Colonic mucosa (tissue), 4 donors: ENCODE data around the gene EXOC4. TPM values are rescaled to one million over a fixed set of nuclear protein-coding genes. Genes with fewer than 3 reads are reported as not detected.

Experiments used
- DNase-seq: peaks from one replicate; pipeline ENCODE4 v3.0.0-alpha.2; 2020
- H3K27ac ChIP-seq: fragments of 200-600 bp; one replicate; pipeline ENCODE4 v1.8.0; 2021
- H3K27me3 ChIP-seq: fragments of 200-600 bp; one replicate; pipeline ENCODE4 v1.8.0; 2021
- H3K36me3 ChIP-seq: fragments of 200-600 bp; one replicate; pipeline ENCODE4 v1.8.0; 2021
- H3K4me1 ChIP-seq: fragments of 200-600 bp; one replicate; pipeline ENCODE4 v1.8.0; 2021; ENCODE audit warnings: mild to moderate bottlenecking
- H3K4me3 ChIP-seq: fragments of 200-600 bp; one replicate; pipeline ENCODE4 v1.8.0; 2021
- H3K9ac ChIP-seq, 2 donors: one replicate each; pipeline ENCODE4 v1.7.0; 2013; ENCODE audit warnings: control low read depth in 2 of 2, low read depth in 2 of 2, low read length in 2 of 2
- H3K9me3 ChIP-seq: fragments of 200-600 bp; one replicate; pipeline ENCODE4 v1.8.0; 2021
- intact Hi-C: fragments of 100-400 bp; cut with DNase I; formaldehyde crosslinking; loops from one replicate; pipeline ENCODE4 v1.14.1; 2022
- total RNA-seq, 2 donors: library from RNA; stranded (reverse); fragmentation: NEBNext Ultra II Directional in 1 of 2; extraction: Animal tissue kit (Norgen Biotek cat#: 25700) in 1 of 2; gene quantifications; one replicate each; pipeline ENCODE4 v1.2.1, GENCODE V29; 2021
- TF ChIP-seq, protein P1 (sequence below): fragments of 200-600 bp; IDR thresholded peaks from one replicate; pipeline ENCODE4 v1.8.0; 2022; ENCODE audit warnings: antibody characterized with exemption, mild to moderate bottlenecking
- donor health status: healthy.
- donor health status: DM: no; HTN: no; CAD: no.
- donor health status: DM: no; HTN: no; CAD: no.

Gene EXOC4
- total RNA-seq, 2 donors from 2014 or later: 61.1 to 73.3 TPM

DNA sequence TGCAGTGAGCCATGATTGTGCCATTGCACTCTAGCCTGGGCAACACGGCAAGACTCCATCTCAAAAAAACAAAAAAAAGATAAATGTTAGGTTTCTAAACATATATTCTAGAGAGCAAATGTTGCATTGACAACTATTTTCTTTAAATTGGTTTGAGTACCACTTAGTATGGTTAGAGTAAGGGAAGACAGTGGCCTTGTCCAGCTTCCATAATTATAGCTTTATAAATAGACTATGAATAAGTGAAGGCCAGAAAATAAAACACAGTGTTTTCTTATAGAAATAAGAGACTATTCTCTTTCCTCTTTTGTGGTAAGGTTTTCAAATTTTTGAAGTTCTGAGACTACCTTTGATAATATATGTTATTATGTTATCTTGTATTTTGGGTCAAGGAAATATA, 50.5 kb downstream of the EXOC4 start:
- H3K4me3 ChIP-seq: no peak overlapping the region
- intact Hi-C loops: no loop called here
- no peaks in the 10 kb centered on the region for H3K9me3 ChIP-seq
- H3K27me3 ChIP-seq: no peaks in the 10 kb centered on the region
- no peak overlapping the region for H3K27ac ChIP-seq
- TF ChIP-seq, protein P1, sequence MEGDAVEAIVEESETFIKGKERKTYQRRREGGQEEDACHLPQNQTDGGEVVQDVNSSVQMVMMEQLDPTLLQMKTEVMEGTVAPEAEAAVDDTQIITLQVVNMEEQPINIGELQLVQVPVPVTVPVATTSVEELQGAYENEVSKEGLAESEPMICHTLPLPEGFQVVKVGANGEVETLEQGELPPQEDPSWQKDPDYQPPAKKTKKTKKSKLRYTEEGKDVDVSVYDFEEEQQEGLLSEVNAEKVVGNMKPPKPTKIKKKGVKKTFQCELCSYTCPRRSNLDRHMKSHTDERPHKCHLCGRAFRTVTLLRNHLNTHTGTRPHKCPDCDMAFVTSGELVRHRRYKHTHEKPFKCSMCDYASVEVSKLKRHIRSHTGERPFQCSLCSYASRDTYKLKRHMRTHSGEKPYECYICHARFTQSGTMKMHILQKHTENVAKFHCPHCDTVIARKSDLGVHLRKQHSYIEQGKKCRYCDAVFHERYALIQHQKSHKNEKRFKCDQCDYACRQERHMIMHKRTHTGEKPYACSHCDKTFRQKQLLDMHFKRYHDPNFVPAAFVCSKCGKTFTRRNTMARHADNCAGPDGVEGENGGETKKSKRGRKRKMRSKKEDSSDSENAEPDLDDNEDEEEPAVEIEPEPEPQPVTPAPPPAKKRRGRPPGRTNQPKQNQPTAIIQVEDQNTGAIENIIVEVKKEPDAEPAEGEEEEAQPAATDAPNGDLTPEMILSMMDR: no peak
- no peaks in the 10 kb centered on the region for H3K4me1 ChIP-seq
- no peak for DNase-seq
- H3K9ac ChIP-seq: no peak overlapping the region
- peaks cover 10% of the 10 kb centered on the region for H3K36me3 ChIP-seq

DNA sequence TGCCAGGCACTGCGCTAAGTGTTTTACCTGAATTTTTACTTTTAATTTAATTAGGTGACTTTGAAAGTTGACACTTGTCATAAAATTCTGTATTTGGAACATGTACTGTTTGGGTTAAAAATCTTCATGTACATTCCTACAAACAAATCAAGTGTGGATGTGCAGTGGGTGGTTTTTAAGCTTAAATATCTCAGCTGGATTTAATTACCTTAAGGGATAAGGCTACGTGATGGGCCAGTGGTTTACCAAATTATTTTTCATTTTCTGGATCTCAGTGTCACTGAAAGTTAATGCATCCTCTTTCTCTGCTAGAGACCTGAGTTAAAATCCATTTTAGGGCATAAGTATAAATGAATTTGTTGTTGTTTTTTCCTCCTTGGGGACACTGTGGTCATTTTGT, 51.1 kb downstream of the EXOC4 start:
- no peaks in the 10 kb centered on the region for H3K9me3 ChIP-seq
- DNase-seq: no peak
- H3K9ac ChIP-seq: no peak overlapping the region
- H3K4me3 ChIP-seq: no peak overlapping the region
- TF ChIP-seq, protein P1: no peak
- intact Hi-C loops: no loop called here
- H3K27ac ChIP-seq: no peak overlapping the region
- no peaks in the 10 kb centered on the region for H3K27me3 ChIP-seq
- H3K36me3 ChIP-seq: peaks cover 10% of the 10 kb centered on the region
- H3K4me1 ChIP-seq: no peaks in the 10 kb centered on the region

DNA sequence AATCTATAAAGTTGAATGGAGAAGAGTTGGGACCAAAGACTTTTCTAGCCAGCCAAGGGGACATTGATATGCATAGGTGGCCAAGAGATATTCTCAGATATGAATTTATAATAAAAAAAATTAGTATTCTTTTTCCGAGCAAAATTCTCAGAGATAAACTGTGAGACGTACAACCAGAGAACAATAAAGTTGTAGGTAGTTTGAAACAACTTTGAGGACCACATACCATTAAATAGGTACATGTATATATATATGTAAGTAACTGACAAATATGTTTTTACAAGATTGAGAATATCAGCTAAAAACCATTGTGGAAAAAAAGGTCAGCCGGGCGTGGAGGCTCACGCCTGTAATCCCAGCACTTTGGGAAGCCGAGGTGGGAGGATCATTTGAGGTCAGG, 56.5 kb downstream of the EXOC4 start:
- TF ChIP-seq, protein P1: no peak
- no peak overlapping the region for H3K27ac ChIP-seq
- H3K36me3 ChIP-seq: peaks cover 10% of the 10 kb centered on the region
- DNase-seq: no peak
- no peaks in the 10 kb centered on the region for H3K4me1 ChIP-seq
- no peaks in the 10 kb centered on the region for H3K27me3 ChIP-seq
- intact Hi-C loops: no loop called here
- H3K9ac ChIP-seq: no peak overlapping the region
- H3K9me3 ChIP-seq: no peaks in the 10 kb centered on the region
- H3K4me3 ChIP-seq: no peak overlapping the region

DNA sequence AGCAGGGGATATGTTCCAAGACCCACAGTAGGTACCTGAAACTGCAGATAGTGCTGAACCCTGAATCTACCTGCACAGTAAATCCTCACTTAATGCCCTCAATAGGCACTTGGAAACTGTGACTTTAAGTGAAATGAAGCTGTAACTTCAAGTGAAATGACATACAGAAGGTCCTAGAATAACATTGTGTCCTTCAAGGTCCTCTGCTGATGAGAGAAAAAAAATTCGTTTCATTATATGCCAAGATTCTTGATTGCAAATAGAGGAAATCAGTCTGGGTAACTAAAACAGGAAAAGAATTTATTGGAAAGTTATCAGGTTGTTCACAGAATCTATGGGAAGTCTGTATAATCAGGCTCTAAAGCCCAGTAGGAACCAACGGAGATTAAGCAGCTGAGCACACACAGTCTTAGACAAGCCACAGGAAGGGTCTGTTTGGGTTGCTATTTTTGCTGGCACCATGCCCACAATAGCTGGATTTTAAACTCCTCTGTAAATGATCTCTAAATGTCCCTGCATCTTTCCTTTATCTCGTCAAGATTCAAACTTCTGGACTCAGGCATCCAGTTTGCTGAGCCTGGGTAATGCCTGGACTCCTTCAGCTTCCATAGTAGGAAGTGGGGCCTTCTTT, 57.5 kb downstream of the EXOC4 start:
- intact Hi-C loops: no loop called here
- Histone ChIP-seq H3K4me1 (no peaks in the 10 kb centered on the region), H3K27me3 (no peaks in the 10 kb centered on the region), H3K27ac (no peak overlapping the region), H3K36me3 (peaks cover 10% of the 10 kb centered on the region), H3K9me3 (no peaks in the 10 kb centered on the region), H3K4me3 (no peak overlapping the region), H3K9ac (no peak overlapping the region)
- no peak for DNase-seq
- TF ChIP-seq, protein P1: no peak

DNA sequence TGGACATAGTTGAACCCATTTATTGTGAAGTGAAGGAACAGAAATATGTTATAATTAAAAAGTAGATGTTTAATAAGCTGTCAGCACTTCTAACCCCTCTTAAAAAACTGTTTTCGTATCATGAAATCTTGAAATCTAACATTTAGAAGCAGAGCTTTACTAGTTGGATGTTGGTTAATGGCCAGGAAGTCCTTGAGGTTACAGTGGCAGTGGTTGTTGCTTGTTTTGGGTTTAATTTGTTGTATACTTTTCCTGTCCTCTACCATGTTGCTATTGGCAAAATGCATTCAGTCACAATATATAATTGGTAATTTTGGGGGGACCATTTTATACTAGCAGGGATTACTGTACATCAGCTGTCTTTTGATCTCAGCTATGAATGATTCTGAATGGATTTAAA, 60.7 kb downstream of the EXOC4 start:
- Histone ChIP-seq H3K4me1 (no peaks in the 10 kb centered on the region), H3K27ac (no peak overlapping the region), H3K9ac (no peak overlapping the region), H3K36me3 (no peaks in the 10 kb centered on the region), H3K27me3 (no peaks in the 10 kb centered on the region), H3K9me3 (no peaks in the 10 kb centered on the region), H3K4me3 (no peak overlapping the region)
- intact Hi-C loops: no loop called here
- TF ChIP-seq, protein P1: no peak
- no peak for DNase-seq
